ENCODE data around the gene NUCB1.
A peak's percentile ranks its signal among the peaks of the same experiment; 100 is the strongest.

DNA sequence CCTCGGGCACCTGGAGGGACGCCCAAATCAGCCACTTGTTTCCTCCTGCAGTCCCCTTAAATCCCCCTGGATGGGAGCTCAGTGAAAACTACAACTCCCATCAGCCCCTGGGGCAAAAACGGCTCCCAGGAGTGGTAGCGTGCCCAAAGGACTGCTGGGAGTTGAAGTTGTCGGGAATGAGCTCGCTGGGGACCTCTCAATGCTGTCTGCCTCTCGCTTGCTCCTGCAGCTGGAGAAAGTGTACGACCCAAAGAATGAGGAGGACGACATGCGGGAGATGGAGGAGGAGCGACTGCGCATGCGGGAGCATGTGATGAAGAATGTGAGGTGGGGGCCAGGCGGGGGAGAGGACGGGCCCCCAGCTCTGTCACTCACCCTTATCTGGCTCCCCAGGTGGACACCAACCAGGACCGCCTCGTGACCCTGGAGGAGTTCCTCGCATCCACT, 18.7 kb downstream of the NUCB1 start:
- TF ChIP-seq, protein P1, sequence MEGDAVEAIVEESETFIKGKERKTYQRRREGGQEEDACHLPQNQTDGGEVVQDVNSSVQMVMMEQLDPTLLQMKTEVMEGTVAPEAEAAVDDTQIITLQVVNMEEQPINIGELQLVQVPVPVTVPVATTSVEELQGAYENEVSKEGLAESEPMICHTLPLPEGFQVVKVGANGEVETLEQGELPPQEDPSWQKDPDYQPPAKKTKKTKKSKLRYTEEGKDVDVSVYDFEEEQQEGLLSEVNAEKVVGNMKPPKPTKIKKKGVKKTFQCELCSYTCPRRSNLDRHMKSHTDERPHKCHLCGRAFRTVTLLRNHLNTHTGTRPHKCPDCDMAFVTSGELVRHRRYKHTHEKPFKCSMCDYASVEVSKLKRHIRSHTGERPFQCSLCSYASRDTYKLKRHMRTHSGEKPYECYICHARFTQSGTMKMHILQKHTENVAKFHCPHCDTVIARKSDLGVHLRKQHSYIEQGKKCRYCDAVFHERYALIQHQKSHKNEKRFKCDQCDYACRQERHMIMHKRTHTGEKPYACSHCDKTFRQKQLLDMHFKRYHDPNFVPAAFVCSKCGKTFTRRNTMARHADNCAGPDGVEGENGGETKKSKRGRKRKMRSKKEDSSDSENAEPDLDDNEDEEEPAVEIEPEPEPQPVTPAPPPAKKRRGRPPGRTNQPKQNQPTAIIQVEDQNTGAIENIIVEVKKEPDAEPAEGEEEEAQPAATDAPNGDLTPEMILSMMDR (IDR thresholded peaks at IDR 0.05 in 8 of 11, conservative IDR thresholded peaks at IDR 0.05 in 3 of 11) = no peak
- peak in 2 of 3 donors; percentile 20 to 54 for TF ChIP-seq POLR2AphosphoS5 (IDR thresholded peaks at IDR 0.05)

All from spleen (tissue), 7 donors.